HG03460 (cell line): ENCODE data around the gene NIPSNAP2.
A peak's percentile ranks its signal among the peaks of the same experiment; 100 is the strongest.
"Not testable (repeated sequence)": the region's sequence is repeated elsewhere in the genome, so short reads cannot be mapped to it uniquely, and the experiment has no call there.

Experiments used
- ATAC-seq: cut with Tn5 transposase; IDR thresholded peaks from one replicate; pipeline ENCODE4 v1.9.1; 2021; ENCODE audit not compliant: unreplicated experiment

NIPSNAP2 gene

DNA sequence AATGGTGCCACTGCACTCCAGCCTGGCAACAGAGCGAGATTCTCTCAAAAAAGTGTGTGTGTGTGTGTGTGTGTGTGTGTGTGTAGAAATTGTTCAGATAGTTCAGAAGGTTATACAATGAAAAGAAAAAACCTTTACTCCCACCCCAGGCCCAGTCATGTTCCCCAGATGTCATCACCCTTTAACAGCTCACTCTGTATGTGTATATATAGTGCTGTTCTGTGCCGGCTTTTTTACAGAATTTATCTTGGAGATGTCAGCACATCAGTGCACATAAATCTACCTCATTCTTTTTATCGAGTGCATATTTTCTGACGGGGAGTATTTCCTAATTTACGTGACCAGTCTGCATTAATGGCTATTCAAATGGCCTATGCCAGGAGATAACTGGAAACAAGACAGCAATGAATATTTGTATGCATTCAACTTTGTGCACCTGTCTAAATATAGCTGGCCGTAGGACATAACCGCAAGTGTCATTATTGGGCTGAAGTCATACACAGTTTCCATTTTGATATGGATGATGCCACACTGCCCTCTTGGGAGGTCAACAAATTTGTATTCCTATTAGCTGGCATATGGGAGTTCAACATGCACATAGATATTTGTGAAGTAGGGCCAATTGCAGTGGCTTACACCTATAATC lies 11.7 kb downstream of the NIPSNAP2 start:
- ATAC-seq, result no peak

DNA sequence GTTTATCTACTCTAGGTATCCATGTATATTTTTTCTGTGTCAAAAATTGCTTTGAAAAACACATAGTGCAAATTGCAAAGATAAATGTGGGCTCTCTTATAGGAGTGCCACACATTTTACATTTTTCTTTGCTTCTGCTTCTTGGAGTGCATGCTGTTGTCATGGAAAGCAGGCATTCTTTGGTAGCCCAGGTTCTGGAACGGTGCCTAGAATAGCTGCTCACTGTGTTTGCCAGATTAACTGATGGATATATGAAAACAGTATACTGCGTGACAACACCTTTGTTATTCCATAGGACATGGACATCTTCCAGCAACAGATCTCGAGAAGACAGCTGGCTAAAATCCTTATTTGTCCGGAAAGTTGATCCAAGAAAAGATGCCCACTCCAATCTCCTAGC lies 13.4 kb downstream of the NIPSNAP2 start:
- no peak for ATAC-seq

DNA sequence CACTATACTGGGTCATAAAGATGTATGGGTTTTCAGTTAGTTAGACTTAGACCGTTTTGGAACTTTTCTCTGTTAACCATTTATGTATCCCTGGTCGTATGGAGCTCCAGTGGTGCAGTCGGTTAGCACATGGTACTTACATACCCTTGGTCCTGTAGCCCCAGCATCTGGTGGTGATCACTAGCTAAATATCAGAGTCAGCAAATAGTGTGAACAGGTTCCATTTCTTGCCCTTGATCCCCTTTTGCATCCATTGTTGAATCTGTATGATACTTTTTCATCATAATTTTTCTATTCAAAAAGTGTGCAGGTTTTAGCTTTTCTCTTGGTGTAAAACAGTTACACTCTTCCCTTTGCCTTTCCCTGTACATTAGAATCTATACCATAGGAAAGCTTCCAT lies 15.9 kb downstream of the NIPSNAP2 start:
- no peak for ATAC-seq

DNA sequence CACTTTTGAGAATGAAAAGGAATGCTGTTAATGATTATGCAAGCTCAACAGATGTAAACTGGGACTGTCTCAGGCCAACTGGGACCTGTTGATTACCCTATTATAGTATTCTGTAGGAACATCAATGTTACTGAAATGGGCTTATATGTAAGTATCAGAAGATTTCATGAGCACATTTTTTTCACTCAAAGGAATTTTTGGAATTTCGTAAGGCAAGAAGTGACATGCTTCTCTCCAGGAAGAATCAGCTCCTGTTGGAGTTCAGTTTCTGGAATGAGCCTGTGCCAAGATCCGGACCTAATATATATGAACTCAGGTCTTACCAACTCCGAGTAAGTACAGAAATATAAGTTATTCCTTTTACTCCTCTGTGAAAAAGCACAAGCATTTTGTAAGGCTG lies 19.2 kb downstream of the NIPSNAP2 start:
- ATAC-seq, result no peak

DNA sequence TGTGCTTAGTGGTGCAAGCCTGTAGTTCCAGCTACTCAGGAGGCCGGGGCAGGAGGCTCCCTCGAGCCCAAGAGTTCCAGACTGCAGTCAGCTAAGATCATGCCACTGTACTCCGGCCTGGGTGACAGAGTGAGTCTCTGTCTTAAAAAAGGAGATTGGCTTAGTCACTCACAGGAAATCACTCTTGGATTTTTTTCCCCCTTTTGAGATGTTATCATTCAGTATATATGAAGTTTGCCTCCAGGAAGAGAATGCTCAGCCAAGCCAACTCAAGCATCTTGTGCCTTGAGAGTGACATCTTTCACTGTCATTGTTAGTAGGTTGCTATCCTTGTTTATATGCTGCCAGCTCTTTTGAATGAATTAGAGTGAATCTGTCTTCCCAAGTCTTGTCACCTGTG lies 28.0 kb downstream of the NIPSNAP2 start:
- no peak for ATAC-seq

DNA sequence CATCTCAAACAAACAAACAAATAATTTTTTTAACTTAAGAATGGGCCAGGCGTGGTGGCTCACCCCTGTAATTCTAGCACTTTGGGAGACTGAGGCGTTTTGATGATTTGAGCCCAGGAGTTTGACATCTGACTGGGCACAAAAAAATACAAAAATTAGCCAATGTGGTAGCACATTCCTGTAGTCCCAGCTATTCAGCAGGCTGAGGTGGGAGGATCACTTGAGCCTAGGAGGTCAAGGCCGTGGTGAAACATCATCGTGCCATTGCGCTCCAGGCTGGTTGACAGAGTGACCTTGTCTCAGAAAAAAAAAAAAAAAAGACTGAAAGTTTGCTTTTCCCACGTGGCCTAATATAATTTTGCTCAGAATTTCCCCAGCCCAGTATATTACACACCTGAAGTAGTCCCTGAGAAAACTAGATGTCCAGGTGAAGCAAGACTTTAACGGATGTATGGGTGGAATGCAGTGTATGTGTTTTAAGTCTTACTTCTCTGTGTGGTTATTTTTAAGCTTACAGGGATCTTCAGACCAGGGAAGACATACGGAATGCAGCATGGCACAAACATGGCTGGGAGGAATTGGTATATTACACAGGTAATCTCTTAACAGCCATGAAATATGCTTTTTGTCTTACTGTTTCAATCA lies 32.6 kb downstream of the NIPSNAP2 start:
- ATAC-seq, result no peak

DNA sequence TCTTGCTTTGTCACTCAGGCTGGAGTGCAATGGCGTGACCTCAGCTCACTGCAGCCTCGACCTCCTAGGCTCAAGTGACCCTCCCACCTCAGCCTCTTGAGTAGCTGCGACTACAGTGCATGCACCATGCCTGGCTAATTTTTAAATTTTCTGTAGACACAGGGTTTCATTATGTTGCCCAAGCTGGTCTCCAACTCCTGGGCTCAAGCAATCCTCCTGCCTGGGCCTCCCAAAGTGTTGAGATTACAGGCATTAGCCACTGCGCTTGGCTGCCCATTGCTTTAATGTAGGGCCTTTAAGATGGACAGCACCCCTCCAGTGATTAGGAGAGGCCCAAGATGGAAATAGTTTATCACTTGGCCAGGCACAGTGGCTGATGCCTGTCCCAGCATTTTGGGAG lies 39.4 kb downstream of the NIPSNAP2 start:
- no peak for ATAC-seq

DNA sequence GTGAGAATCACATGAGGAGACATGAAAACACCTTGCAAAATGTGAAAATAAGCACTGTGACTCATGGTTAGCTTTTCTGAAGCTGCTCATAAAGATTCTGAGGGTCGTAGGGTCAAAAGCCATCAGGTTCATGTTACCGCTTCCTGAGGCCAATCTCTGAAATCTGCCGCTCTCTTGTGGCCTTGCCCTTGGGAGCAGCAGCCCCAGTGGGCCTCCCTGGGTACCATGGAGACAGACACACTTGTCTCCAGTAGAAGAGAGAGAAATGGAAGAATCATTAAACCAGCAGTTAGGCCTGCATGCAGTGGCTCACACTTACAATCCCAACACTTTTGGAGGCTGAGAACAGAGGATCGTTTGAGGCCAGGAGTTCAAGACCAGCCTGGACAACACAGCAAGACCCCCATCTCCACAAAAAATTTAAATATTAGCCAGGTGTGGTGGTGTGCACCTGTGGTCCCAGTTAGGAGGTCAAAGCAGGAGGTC lies 42.8 kb downstream of the NIPSNAP2 start:
- no peak for ATAC-seq

DNA sequence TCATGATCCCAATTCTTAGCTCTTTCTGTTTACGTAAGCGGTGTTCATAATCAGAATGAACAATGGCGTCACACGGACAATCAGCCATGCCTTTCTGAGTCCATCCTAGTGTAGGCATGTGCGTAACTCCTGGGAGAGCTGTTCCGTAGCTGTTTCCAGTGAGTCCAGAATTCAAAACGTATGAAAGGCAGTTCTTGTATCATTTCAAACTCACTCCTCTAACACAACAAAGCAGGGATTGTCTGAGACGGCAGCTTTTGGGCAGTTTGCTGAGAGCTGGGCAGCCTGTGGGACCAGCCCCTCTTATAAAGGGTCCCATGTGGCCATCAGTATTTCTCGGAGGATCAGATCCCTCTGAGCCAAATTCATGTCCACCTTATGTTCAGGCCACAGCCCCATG lies 43.5 kb downstream of the NIPSNAP2 start:
- no peak for ATAC-seq

DNA sequence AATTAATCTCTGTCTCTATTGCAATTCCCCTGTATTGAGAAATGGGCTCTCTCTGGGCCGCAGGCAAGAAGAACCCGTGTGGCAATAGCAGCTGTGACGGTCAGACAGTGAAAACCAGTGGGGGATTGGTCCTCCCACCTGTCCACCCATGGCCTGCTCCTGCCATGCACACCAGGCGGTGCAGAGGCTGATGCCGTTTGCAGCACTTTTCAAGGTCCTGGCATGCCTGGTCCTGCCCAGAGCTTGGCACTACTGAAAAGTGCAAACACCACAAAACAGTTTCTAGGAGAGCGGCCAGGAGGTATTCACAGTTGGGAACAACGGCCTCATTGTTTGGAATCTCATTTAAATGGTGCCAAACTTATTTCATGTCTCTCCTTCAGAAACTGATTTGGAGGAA lies 45.3 kb downstream of the NIPSNAP2 start:
- ATAC-seq, result no peak

DNA sequence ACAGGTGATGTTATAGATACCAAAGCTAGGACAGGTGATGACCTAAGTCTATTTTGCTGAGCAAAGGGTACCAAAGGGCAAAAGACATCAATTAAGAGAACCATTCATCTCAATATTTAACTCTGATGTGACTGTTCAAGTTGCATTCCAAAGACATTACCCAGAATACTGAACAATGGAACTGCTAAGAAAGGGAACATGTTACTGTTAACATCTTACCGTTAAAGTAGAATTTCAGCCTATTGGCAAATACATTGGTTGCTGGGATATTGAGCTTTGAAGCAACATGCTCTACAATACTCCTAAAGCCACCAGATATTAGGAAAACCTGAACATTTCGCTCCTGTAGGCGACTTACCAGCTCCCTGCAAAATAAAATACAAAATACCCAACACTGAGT lies 52.6 kb downstream of the NIPSNAP2 start:
- ATAC-seq, result not testable (repeated sequence)

DNA sequence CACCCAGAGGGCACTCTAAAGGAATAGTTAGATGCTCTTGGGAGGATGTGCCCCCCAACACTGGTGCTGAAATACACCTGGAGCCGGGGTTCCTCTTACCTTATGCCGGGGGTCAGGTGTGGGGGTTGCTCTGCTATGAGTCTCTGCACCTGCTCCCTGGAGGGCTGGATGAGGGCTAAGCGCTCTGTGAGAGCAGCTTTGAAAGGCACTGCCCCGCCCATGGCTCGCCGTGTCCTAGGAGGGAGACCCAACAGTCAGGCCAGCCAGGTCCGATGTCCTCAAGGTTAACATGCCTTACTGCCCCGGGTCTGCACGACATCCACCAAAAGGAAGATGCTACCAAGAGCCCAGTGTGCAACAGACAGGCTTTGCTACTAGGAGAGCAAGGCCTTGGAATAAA lies 55.1 kb downstream of the NIPSNAP2 start:
- no peak for ATAC-seq

DNA sequence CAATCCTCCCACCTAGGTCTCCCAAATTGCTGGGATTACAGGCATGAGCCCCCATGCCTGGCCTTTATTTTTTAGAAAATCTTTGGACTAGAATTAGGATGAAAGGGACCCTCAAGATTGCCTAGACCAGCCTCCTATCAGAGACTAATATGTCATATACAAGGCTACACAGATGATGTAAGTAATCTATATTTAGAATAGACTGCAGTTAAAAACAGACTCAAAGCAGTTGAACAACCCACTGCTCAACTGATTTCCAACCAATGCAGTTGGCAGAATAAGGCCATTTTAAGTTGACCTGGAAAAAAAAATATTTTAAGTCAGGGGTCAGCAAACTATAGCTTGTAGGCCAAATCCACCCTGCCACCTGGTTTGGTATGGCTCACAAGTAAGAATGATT lies 59.1 kb downstream of the NIPSNAP2 start:
- ATAC-seq, result no peak

DNA sequence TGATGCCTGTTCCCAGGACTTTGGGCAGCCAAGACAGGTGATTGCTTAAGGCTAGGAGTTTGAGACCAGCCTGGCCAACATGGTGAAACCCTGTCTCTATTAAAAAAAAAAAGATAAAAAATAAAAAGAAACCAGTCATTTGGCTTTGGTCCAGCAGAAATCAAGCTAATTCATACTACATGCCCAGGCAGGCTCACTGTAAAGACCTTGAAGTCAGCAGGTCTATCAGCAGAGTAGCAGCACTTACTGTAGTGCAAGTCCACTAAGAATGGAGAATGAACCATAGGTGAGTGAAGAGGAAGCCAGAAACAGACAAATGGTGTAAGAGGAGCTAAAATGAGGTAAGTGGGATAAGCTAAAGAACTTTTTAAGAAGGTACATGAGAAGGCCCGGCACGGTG lies 62.2 kb downstream of the NIPSNAP2 start:
- no peak for ATAC-seq

DNA sequence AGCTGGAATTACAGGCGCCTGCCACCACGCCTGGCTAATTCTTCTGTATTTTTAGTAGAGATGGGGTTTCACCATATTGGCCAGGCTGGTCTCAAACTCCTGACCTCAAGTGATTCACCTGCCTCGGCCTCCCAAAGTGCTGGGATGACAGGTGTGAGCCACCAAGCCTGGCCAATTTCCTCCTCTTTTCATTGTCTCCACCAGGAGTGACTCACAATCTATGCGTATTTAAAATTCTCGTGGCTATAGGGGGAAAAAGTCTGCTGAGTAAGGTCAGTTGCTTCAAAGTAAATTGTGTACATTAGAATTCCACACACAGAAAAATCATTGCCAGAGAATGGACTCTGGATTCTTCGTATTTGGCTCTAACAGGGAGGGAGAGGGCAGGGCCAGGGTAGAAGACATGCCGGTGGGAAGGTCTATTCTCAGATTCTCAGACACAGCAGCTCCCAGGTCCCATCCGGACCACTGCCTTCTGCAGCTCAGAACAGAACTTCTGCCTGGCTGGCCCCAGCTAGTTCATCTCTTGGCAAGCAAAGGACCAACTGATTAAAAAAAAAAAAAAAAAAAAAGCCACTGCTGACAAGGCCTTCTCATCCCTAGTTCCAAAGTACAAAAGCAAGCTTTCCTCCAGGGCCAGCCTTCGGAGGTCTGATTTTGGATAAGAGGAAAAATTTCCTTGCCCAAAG lies 64.7 kb downstream of the NIPSNAP2 start:
- ATAC-seq, result no peak

DNA sequence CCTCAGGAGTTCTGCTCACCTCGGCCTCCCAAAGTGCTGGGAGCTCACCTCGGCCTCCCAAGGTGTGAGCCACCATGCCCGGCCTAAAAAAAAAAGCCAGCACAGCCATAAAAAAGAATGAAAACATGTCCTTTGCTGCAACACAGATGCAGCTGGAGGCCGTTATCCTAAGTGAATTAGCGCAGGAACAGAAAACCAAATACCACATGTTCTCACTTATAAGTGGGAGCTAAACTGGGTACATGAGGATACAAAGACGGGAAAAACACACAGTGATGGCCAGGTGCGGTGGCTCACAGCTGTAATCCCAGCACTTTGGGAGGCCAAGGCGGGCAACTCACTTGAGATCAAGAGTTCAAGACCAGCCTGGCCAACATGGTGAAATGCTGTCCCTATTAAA lies 66.0 kb downstream of the NIPSNAP2 start:
- no peak for ATAC-seq

DNA sequence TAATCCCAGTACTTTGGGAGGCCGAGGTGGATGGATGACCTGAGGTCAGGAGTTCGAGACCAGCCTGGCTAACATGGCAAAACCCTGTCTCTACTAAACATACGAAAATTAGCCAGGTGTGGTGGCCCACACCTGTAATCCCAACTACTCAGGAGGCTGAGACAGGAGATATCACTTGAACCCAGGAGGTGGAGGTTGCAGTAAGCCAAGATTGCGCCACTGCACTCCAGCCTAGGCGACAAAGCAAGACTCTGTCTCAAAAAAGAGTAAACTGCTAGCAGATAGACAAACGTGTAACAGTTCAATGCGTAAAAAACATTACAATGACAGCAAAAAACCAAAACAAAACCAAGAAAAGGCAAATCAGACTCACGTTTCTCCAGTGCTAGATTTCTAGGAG lies 67.2 kb downstream of the NIPSNAP2 start:
- ATAC-seq, result not testable (repeated sequence)

DNA sequence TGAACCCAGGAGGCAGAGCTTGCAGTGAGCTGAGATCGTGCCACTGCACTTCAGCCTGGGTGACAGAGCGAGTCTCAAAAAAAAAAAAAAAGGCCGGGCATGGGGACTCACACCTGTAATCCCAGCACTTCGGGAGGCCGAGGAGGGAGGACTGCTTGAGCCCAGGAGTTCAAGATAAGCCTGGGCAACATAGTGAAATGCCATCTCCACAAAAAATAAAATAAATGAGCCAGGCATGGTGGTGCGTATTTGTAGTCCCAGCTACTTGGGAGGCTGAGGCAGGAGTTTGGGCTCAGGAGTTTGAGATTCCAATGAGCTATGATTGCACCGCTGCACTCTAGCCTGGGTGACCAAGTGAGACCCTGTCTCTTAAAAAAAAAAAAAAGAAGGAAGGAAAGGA lies 68.2 kb downstream of the NIPSNAP2 start:
- not testable (repeated sequence) for ATAC-seq

DNA sequence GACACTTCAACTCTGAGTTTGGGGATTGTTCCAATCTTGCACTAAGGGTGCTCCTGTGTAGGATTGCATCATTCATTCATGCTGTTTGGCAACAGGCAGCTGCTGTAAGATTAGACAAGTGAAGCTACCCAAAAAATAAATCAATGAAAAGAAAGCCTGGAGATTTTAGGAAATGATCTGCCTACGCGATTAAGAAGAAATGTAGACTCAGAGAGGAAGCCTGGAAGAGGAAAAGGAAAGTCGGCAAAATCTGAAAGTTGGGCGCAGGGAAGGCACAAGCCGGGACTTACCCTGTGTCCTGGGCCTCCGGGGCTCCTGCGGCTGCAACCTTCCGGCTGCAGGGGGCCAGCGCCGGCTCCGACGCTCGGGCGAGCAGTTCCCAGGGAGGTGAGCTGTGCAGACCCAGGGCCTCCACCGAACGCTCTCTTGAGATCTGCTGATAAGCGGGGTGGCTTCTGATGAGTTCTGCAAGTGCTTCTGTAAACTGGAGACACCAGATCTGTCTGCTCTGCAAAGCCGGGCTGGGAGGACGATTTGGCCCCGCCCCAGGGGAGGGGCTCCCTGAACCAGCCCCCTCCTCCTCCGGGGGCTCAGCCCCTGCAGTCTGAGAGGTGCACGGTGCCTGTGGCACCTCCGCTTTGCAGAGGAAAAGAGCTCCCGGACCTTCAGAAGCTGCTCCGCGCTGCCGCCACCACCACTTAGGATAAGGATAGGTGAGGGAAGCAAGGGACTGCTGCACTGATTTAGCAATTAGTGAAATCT lies 69.5 kb downstream of the NIPSNAP2 start:
- ATAC-seq, result peak; percentile 96

DNA sequence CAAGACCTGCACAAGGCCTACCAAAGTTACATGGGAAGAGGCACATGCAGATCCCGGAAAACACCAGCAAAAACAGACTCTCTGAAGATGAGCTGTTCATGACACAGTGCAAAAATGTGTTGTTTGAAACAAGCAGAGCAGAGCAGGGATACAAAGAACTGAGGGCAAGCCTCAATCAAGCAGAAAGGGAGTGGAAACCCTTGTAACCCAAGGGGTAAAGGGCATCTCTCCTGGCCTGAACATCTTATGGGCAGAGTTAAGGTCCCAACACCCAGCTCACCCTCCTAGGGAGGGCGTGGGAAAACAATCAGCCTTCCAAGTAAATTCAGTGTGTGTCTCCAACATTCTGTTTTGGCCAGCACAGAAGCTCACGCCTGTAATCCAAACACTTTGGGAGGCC lies 76.3 kb downstream of the NIPSNAP2 start:
- no peak for ATAC-seq

DNA sequence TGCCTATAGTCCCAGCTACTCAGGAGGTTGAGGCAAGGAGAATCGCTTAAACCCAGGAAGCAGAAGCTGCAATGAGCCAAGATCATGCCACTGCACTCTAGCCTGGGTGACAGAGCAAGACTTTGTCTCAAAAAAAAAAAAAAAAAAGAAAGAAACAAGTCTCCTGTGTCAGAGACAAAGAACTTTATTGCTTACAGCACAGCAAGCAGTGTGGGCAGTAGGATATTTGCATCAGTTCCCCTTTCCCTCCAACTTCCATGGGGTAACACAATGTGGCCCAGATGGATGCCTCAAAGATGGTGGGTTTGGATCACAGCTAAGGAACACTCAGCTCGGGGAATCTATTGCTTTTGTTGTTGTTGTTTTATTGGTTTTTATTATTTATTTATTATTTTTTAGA lies 81.4 kb downstream of the NIPSNAP2 start:
- not testable (repeated sequence) for ATAC-seq
